NCI-H460 (cell line): ENCODE results near the gene NOX1. TPM values are rescaled to one million over a fixed set of nuclear protein-coding genes. Genes with fewer than 3 reads are reported as not detected.

ENCODE experiments used
- DNase-seq: peaks from one replicate; pipeline ENCODE4 v3.0.0-alpha.2; 2016; ENCODE audit warnings: low read depth; ENCODE audit errors: extremely low read depth
- polyA plus RNA-seq: library from polyadenylated mRNA; depleted of rRNA; stranded (reverse); fragments of >200 nt; gene quantifications from 2 replicates; pipeline ENCODE4 v1.2.3, GENCODE V29; 2014; cell fraction: nucleus; rRNA removed
- total RNA-seq: library from RNA; depleted of rRNA; stranded (reverse); fragments of >200 nt; shearing (Covaris generic); gene quantifications from 2 replicates; pipeline ENCODE4 v1.2.3, GENCODE V29; 2014; rRNA removed

NOX1 gene
- 0.78 and 1.4 TPM in 2 replicates for total RNA-seq
- polyA plus RNA-seq, result 0.47 TPM in 1 of 2 replicates, not detected in the other

DNA sequence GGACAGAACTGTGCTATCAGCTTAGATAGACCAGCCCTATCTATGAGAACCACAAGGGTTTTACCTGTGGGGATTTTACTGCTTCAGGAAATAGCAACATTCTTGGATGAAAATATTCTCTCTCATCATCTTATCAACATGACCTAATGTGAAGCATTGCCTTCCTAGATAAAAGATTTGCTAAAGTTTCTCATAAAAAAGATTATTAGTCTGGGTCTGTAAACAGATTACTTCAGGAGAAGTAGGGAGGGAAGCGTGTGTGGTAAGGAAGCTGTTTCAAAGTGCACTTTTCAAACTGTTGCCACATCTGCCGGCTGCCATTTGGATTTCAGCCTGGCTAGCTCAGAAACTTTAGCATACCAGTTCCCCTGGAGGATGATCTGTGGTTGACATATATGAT lies at the start of gene NOX1:
Gene NOX1 (minus strand): TSS at position 35 of the 400 bp plus-strand sequence. CDS start 220 bp downstream, outside the sequence.
- DNase-seq, result no peak

DNA sequence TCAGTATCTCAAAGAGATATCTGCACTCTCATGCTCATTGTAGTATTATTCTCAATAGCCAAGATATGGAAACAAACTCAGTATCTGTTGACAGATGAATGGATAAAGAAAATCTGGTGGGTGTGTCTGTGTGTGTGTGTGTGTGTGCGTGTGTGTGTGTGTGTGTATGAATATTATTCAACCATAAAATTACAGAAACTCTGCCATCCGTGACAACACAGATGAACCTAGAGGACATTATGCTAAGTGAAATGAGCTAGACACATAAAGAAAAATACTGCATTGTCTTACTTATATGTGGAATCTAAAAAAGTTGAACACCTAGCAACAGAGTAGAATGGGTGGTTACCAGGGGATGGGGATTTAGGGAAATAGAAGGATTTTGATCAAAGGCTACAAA lies 41.4 kb upstream of the NOX1 start:
- DNase-seq, result no peak

DNA sequence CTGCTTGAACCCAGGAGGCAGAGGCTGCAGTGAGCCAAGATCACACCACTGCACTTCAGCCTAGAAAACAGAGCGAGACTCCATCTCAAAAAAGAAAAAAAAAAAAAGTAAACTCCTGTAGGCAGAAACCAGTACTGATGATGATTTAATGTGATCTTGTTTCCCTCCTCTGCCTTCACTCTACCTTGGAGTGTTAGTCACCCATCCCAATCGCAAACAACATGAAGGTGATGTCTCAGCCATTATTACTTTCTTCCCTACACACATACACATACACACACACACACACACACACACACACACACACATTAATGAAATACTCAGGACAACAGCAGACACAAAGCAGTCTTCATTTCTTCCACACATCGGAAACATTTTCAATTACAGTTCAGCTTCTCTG lies 39.0 kb upstream of the NOX1 start:
- DNase-seq, result no peak

DNA sequence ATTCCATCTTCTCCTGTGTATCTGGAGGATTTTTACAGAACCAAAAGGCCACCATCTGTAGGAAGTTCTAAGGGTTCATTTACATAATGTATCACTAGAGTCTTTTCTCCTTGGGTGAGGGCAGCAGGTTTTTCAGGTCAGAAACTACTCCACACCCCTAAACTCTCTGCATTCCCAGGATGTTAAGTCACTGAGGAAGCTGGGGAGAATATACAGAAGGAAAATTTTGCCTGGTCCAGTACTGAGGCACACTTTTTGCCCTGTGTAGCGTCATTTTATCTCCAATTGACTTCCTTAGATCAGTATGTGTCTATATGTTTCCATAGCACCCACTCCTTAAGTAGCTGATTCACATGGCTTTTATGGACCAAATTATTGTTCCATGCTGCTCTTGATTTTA lies 37.6 kb upstream of the NOX1 start:
- DNase-seq, result no peak

DNA sequence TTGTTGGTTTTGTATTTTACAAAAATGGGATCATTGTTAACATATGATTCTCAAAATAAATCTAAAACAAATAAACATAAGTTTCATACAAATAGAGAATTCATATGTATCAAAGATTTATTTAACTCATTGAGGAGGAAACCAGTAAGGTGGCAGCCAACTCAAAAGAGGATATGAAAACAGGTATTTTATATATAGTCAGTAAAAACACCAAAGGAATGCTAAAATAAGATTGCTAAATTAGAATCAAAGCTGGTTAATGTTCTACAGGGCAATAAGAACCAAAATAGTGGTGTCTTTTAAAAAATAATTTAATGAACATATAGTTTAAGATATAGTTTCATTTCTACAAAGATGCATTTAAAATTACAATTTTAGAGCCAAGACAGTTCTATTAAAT lies 31.5 kb upstream of the NOX1 start:
- no peak for DNase-seq

DNA sequence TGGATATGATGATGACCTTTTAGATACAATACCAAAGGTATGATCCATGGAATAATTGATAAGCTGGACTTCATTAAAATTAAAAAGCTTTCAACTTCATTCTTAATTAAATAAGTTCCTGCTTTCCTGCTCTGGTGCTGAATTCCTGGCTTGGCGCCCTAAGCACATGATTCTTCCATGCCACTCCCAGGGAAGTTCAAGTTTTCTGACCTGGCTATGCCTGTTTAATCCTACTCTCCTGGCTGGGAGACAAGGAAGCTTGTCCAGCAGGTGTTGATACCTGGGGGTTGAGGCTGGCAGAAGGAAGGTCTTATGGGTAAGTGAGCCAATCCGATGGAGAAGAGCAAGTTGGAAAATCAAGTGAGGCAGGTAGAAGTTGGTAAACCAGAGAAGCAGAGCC lies 30.3 kb upstream of the NOX1 start:
- no peak for DNase-seq

DNA sequence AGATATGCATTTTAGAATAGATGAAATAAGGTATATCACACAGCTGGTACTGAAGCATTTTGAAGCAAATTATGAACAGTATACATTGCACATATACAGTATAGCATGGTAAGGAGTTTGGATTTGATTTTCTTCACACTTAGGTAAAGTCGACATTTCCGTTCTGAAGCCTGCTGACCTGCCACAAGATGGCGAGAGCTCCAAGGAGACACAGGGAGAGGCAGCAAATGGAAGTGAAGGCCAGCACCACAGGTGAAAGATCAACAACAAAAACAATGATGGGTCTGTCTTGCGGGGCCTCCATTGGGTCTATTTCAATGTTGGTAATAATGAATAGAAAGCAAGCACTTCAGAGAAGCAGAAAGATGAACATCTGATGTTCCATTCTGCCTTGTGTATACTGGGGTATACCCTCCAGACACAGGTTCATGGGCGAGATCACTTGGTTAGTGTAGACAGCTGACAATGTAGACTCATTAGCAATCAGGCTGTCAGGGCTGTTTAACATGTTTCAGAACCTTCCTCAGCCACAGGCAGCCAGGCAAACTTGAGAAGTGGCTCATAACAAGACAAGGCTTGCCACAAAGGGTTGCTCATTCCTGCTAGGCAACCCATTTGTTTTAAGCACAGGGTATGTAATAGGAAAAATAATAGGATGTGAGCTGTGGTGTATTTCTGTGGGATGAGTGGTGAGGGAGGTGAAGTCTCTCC lies 21.4 kb upstream of the NOX1 start:
- peak; percentile 61 for DNase-seq

DNA sequence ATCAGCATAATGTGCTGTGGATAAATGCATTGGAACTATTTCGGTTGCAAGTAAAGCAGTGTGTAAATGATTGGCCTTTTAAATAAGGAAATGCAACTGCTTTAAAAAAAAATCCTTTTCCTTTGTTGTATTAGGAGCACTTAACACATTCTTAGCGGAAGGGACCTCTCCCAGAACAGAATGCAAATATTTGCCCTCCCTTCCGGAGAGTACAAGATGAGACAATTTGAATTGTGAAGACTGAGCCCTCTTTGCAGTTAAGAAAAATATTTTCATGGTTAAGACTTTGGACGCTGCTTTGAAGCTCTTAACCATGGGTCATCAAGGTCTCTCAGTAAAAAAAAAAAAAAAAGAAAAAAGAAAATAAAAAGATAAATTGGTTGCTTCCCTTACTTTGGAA lies 9.5 kb upstream of the NOX1 start:
- no peak for DNase-seq

DNA sequence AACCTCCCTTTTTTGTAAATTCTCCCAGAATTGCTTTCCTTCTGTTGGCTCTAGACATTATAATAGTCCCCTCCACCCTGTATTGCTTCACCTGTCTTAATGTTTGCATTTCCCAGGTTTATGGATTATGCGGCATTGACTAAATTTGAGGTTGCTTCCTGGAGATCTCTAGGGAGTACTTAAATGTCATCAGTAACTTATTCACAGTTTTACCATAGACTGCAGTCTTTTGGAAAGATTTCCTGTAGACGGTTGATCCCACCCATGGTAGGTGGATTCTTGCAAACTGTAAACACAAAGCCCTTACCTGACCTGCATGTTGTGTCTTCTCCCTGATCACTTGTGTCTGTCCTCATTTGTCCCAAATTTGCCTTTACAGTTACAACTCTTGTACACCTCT lies 6.2 kb upstream of the NOX1 start:
- no peak for DNase-seq

DNA sequence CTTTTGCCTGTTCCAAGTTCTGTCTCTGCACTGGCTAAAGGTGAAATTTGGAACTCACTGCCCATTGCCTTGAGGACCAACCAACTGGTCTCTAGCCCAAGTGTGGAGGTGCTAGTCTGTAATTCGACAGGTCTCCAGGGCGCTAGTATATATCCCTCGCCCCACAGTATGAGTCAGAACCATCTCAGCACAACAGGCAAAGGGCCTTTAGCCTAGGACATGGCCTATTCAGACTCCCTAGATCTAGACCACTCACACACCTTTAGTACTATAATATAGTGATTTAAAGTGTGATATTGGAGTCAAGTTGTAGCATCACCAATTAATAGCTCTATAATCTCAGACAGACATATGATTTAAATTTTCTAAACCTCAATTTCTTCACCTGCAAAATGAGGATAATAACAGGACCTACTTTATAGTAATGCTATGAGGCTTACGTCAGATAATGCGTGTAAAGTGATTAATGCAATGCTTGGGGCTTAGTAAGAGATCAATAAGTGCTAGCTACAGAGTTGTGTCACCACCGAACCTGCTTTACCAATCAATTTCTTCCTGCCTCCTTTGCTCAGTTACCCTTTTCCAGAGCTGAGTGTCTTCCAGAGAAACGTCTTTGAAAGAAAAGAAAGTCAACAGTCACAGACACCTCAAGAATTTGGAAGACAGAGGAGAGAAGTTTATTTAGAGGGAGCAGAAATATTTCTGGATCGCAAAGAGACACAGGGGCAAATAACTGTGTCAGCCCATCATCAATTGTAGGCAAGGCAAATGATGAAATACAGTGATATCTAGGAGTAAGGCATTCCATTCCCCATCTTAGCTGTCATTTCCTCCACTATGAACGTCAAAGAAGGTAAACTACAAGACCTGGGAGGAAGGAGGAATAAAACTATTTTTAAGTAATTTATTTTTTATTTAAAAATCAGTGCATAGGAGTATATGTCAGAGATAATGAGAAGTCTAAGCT lies 2.3 kb downstream of the NOX1 start:
- peak; percentile 87 for DNase-seq

DNA sequence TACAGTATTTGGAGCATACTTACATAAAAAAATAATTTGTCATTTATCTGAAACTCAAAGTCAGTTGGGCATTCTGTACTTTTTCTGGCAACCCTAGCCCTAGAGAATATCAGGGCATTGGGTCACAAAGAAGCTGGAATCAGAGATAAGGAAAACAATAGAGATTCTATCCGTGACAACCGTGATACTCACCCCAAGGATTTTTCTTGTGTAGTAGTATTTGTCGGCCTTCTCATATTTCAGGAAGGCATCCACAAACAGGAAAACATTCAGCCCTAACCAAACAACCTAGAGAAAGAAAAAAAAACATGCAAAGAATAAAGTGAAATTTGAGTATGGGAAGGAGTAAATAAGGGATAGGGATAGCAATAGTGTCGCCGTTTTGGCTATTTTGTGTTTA lies 3.6 kb downstream of the NOX1 start:
- DNase-seq, result peak; percentile 64

DNA sequence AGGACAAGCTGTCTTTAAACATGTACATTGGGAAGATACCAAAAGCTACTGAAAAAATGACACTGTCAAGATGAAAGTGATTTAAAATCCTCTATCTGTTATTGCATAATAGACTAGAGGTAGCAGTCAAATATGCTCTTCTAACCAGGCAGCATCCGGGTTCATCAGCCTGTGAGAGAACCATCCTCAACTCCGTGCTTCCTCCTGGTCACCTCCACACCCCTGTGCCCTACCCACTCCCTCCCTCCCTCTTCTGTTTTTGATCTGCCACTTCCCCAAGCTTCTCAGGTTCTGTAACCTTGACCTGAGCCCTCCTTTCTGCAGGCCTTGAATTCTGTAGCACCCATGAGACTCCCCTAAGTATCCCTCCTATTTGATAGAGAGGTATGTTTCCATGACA lies 5.9 kb downstream of the NOX1 start:
- DNase-seq, result no peak

DNA sequence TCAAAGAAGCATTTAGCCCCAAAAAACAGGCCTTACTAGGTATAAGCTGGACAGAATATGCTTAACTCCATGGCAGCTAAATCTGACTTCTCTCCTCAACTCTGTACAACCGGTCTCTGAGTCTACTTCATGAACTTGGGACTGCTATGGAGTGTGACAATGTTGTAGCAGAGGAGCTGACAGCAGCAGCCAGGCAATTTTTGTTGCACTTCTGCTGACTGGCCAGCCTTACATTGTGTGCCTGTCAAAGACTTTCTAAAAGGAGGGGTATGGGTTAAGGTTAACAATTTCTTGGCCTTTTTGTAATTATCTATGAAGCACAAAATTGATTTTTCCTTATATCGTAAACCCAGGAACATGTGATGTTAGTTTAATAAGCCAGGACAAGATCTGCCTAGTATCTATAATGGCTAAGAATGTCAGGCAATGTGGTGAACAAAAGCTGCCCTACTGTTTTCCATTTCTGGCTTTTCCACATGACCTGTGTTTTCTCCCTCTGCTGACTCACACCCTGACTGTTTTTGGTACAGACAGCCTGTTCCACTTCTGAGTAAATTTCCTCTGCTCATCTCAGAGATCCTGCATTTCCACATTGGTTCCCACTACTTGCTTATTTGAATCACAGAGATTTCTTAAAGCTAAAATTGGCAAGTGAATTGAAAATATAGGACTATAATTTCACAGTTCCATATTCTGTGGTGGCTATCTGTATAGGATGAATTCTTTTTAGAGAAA lies 9.3 kb downstream of the NOX1 start:
- no peak for DNase-seq

DNA sequence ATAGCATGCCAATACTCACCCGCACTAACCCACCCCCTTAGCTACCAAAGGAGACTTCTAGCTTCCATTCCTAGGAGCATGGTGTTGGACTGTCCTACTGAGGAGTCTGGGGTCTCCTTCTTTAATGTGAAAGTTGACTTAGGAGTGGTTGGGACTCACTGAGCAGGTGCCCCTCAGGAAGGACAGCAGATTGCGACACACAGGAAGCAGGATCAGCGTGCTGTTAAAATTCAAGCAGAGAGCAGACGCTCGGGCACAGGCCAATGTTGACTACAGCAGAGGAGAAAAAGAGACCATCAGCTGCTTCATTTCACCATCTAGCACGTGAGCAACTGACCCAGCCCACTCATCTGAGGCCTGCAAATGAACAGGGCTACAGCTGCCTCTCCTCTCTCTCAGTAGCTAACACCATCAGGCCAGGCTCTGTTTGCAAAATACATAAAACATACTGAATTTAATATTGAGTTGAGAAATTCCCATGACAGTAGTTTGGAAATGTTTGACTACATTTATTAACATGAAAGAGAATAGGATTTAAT lies 10.8 kb downstream of the NOX1 start:
- DNase-seq, result no peak

DNA sequence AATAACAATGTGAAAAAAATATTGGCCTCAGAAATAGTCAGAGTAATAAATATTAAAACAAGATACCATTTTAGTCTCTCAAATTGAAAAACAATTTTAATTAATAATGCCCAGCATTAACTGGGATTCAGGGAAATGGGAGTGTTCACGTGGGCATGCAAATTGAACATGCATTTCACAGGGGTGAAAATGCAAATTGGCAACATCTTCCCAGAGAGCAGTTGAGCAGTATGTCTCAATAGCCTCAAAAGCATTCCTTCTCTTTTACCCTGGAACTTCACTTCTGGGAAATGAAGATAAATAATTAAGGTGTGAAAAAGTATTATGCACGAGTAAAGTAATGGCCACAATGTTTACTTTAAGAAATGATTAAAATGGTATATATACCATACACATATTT lies 21.3 kb downstream of the NOX1 start:
- no peak for DNase-seq

DNA sequence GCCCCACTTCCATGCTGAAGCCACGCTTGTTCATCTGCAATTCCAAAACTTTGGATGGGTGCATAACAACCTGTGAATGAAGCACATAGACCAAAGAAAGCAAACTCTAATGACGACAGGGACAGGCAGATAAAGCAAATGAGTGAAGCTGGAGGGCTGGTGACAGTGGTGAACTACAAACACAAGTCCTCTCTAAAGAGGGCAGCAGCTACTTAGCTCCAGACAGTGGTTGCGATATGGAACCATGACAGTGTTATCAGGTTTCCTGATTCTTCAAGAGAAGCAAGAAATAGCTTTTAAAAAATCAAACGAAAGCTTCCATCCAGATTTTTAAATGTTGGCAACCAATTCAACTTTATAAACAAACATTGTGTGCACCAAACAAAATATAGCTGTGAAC lies 23.8 kb downstream of the NOX1 start:
- DNase-seq, result no peak

DNA sequence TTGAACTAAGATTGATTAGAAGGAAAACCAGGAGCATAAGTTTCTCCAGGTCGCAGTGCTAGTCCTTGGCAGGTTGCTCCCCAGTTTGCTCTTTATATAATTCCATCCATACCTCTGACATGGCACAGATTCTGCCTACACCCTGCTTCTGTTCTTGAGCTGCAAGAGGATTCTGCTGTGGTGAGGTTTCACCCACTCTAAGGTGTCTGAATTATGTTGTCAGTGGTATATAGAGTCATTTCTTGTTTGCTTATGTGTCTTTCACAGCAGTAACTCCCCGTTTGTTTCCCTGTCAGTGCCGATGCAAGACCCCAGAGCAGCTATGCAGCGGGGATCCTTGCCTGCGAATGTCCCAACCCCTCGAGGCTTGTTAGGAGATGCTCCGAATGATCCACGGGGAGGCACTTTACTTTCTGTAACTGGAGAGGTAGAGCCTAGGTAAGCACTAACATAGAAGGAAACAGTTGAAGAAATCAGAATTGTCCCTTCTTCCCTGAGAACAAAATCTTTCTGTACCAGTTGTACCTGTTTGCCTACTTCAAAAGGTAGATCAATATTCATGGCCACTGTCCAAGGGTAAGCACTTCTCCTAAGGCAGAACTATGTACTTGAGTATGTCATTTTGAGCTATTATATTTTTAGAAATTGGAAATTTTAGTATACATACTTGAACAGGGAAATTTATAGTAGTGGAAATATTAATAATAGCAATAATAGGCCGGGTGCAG lies 42.8 kb downstream of the NOX1 start:
- no peak for DNase-seq

DNA sequence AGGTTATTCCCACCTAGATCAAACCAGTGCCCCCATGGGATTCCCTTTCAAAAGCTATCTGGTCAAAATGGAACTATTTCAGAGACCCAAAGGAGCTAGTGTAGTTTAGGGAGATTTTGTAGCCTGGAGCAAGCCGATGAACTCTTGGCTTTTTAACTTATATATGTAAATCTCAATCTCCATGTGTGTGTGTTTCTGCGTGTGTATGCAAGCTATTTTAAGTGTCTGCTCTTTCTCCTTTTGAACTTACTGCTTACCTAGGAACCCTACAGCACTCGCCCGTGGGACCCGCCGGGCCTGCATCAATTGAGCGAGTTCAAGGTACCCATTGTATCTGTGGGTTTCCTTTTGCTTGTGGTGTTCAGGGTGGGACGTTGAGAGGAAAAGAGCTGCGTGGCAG lies 43.6 kb downstream of the NOX1 start:
- DNase-seq, result no peak

DNA sequence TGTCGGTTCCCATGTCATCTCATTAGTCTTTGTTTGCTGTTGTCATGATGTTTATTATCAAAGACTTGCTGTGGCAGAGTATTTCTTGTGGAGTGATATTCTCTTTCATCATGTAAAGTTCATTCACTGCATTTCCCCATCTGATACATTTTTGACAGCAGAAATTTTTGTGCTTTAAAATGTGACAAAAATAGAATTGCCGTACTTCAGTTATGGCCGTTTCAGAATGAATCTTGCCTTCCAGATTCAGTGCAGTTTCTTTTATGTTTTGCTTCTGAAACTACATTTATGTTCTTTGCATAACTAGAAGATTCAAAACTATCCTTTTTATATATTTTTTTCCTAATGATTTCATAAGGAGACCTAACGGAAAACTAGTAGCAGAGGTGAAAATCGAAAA lies 44.0 kb downstream of the NOX1 start:
- no peak for DNase-seq

DNA sequence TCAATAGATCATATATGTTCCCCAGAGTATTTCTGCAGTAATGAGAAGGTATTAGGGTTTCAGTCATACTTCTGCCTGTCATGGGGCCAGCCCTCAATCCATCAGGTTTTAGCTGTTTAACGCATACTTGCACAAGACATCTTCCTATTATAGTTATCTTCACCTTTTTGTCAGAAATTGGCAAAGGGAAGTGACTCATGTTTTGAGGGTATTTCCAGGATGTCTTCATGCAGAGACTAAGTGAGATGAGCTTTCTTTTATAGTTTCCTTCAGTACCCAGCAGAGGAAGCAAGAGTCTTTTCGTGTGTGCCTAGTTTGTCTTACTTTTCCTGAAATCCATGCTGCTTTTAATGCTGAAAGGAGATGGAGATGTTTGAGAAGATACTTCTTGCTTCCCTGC lies 44.4 kb downstream of the NOX1 start:
- DNase-seq, result peak; percentile 21
